IgD-negative memory B cell (primary cell): ENCODE data around the gene NADSYN1. TPM values are rescaled to one million over a fixed set of nuclear protein-coding genes. Genes with fewer than 3 reads are reported as not detected.
"Not testable (repeated sequence)": the region's sequence is repeated elsewhere in the genome, so short reads cannot be mapped to it uniquely, and the experiment has no call there.

Source experiments
- H3K27ac Mint-ChIP-seq, 3 donors: one replicate each; pipeline ENCODE4 v1.8.0; 2020 to 2022; ENCODE audit warnings: mild to moderate bottlenecking in 3 of 3, mixed read lengths in 3 of 3, moderate library complexity in 1 of 3
- H3K27me3 Mint-ChIP-seq: one replicate; pipeline ENCODE4 v1.8.0; 2021; ENCODE audit warnings: mixed read lengths
- H3K36me3 Mint-ChIP-seq: one replicate; pipeline ENCODE4 v1.8.0; 2020; ENCODE audit warnings: mild to moderate bottlenecking, mixed read lengths
- H3K4me1 Mint-ChIP-seq, 3 donors: one replicate each; pipeline ENCODE4 v1.8.0; 2020 to 2022; ENCODE audit warnings: mixed read lengths in 3 of 3, mild to moderate bottlenecking in 1 of 3
- H3K4me3 Mint-ChIP-seq, 4 donors: one replicate each; pipeline ENCODE4 v1.8.0; 2020 to 2022; ENCODE audit warnings: mild to moderate bottlenecking in 4 of 4, mixed read lengths in 4 of 4, moderate library complexity in 3 of 4
- H3K9me3 Mint-ChIP-seq, 3 donors: one replicate each; pipeline ENCODE4 v1.8.0; 2020 to 2021; ENCODE audit warnings: mixed read lengths in 3 of 3, mild to moderate bottlenecking in 1 of 3
- polyA plus RNA-seq: library from polyadenylated mRNA; unstranded; fragments of 300-500 nt; fragmentation: Illumina TruSeq; gene quantifications from one replicate; pipeline ENCODE4 v1.2.3, GENCODE V29; 2021

The NADSYN1 gene
- polyA plus RNA-seq, 1 donor from 2014 or later = 39.5 TPM

GRCh38 chr11:71525188-71525937 is 72.4 kb downstream of the NADSYN1 start:
- H3K4me1 Mint-ChIP-seq = peaks cover 0 to 1% (median 0%) of the 10 kb centered on the region in 3 donors
- H3K9me3 Mint-ChIP-seq = peaks cover 0 to 6% (median 0%) of the 10 kb centered on the region in 3 donors
- H3K4me3 Mint-ChIP-seq = no peak overlapping the region
- no peak overlapping the region for H3K27ac Mint-ChIP-seq
- H3K27me3 Mint-ChIP-seq = peaks cover 9% of the 10 kb centered on the region
- no peaks in the 10 kb centered on the region for H3K36me3 Mint-ChIP-seq

- Mint-ChIP-seq H3K36me3 (no peaks in the 10 kb centered on the region), H3K27ac (no peak overlapping the region), H3K4me3 (no peak overlapping the region), H3K27me3 (peaks cover 9% of the 10 kb centered on the region), H3K9me3 (peaks cover 0 to 6% (median 0%) of the 10 kb centered on the region in 3 donors), H3K4me1 (peaks cover 0 to 5% (median 0%) of the 10 kb centered on the region in 3 donors)
These were observed 73.0 kb downstream of the NADSYN1 start for GRCh38 chr11:71525938-71526495.

- not testable (repeated sequence) for H3K4me1 Mint-ChIP-seq, H3K36me3 Mint-ChIP-seq, H3K27me3 Mint-ChIP-seq, H3K9me3 Mint-ChIP-seq, H3K27ac Mint-ChIP-seq, H3K4me3 Mint-ChIP-seq
These were observed 74.0 kb downstream of the NADSYN1 start, which contains the start of gene KRTAP5-7 for GRCh38 chr11:71526796-71527575. Gene KRTAP5-7 (plus strand): TSS chr11:71527267. CDS start chr11:71527301, 34 bp downstream.

DNA sequence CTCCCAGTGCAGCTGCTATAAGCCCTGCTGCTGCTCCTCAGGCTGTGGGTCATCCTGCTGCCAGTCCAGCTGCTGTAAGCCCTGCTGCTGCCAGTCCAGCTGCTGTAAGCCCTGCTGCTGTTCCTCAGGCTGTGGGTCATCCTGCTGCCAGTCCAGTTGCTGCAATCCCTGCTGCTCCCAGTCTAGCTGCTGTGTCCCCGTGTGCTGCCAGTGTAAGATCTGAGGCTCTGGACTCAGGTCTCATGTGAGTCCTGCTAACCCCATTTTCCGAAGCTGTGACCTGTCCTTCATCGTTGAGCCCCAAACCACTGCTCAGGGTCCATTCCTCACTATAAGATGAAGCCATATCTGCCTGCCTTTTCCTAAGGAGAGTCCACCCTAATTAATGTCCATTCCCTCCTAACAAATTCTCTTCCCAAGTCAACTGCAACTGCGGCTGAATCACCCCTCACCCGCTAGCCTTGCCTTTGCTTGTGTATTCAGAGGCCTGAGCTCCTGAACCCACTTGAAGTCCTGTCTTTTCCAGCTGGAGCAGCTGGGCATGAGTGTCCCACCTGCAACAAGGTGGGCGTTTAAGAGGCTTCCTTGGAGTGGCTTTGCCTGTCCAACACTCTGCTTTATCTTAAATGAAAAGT is 74.7 kb downstream of the NADSYN1 start:
- peaks cover 0 to 5% (median 0%) of the 10 kb centered on the region in 3 donors for H3K4me1 Mint-ChIP-seq
- no peak overlapping the region for H3K27ac Mint-ChIP-seq
- H3K4me3 Mint-ChIP-seq = no peak overlapping the region
- peaks cover 0 to 1% (median 0%) of the 10 kb centered on the region in 3 donors for H3K9me3 Mint-ChIP-seq
- H3K27me3 Mint-ChIP-seq = peaks cover 9% of the 10 kb centered on the region
- no peaks in the 10 kb centered on the region for H3K36me3 Mint-ChIP-seq

- H3K4me1 Mint-ChIP-seq = peaks cover 0 to 5% (median 0%) of the 10 kb centered on the region in 3 donors
- no peaks in the 10 kb centered on the region for H3K9me3 Mint-ChIP-seq
- no peak overlapping the region for H3K4me3 Mint-ChIP-seq
- H3K27me3 Mint-ChIP-seq = peaks cover 9% of the 10 kb centered on the region
- H3K27ac Mint-ChIP-seq = no peak overlapping the region
- H3K36me3 Mint-ChIP-seq = peaks cover 3% of the 10 kb centered on the region
These were observed 77.6 kb downstream of the NADSYN1 start for GRCh38 chr11:71530602-71531001.

DNA sequence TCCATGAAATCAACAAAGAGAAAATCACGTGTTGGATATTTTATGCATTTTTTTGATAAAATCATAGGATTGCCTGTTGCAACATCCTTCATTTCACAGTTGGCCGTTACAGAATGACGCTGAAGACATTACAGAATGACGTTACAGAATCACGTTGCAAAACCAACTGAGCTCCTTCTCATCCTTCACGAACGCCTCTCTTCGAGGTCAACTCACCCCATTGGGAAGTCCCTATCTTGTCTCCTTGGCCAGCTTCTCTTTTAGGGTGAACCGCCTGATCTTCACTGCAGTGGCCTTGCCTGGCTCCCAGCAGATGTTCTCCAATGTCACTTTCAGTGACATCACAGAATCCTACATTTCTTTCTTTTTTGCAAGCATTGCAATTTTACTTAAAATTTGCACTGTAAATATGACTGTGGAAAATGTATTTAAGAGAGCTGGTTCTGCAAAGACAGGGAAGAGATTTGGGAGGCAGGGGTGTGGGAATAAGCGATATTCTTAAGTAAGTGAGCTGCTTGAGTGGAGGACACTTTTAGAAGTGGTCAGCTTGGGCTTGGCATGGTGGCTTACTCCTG is 79.1 kb downstream of the NADSYN1 start:
- Mint-ChIP-seq H3K4me1 (peaks cover 0 to 4% (median 0%) of the 10 kb centered on the region in 3 donors), H3K27me3 (no peaks in the 10 kb centered on the region), H3K4me3 (no peak overlapping the region), H3K9me3 (no peaks in the 10 kb centered on the region), H3K36me3 (peaks cover 5% of the 10 kb centered on the region), H3K27ac (no peak overlapping the region)

GRCh38 chr11:71534711-71535608 is 82.0 kb downstream of the NADSYN1 start:
- not testable (repeated sequence) for H3K36me3 Mint-ChIP-seq

DNA sequence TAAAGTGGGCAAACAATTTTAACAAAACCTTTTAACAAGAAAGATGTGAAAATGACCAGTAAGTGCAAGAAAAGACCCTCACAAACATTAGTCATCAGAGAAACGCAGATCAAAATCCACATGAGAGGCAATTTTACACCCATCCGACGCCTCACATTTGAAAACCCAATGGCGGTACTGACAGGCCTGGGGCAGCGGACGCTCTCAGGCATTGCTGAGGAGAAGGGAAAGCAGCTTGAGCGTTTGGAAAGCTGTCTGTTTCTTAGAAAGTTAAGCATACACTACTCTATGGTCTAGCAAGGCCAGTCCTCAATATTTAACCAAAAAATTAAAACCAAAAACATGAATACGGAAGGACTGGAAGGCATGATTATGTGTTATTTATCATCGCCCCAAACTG is 82.8 kb downstream of the NADSYN1 start:
- no peak overlapping the region for H3K4me3 Mint-ChIP-seq
- H3K4me1 Mint-ChIP-seq = peaks cover 0 to 1% (median 0%) of the 10 kb centered on the region in 3 donors
- no peak overlapping the region for H3K27ac Mint-ChIP-seq
- peaks cover 10% of the 10 kb centered on the region for H3K27me3 Mint-ChIP-seq
- H3K9me3 Mint-ChIP-seq = peaks cover 0 to 3% (median 2%) of the 10 kb centered on the region in 3 donors
- H3K36me3 Mint-ChIP-seq = peaks cover 5% of the 10 kb centered on the region

More at GRCh38 chr11:71534711-71535608, 82.0 kb downstream of the NADSYN1 start:
- H3K4me1 Mint-ChIP-seq, H3K27ac Mint-ChIP-seq, H3K9me3 Mint-ChIP-seq, H3K4me3 Mint-ChIP-seq: not testable (repeated sequence)
- H3K27me3 Mint-ChIP-seq = peaks cover 10% of the 10 kb centered on the region

GRCh38 chr11:71537537-71537936 is 84.5 kb downstream of the NADSYN1 start:
- Mint-ChIP-seq H3K9me3 (peaks cover 0 to 7% (median 5%) of the 10 kb centered on the region in 3 donors), H3K27ac (no peak overlapping the region), H3K4me1 (peaks cover 0 to 3% (median 0%) of the 10 kb centered on the region in 3 donors), H3K36me3 (peaks cover 7% of the 10 kb centered on the region), H3K4me3 (no peak overlapping the region), H3K27me3 (peaks cover 18% of the 10 kb centered on the region)

- H3K27ac Mint-ChIP-seq = peak within 1 kb of the TSS in 1 of 3 donors; percentile 13
- not testable (repeated sequence) for H3K9me3 Mint-ChIP-seq, H3K36me3 Mint-ChIP-seq
These were observed 85.1 kb downstream of the NADSYN1 start, which contains the start of gene KRTAP5-8 for GRCh38 chr11:71537977-71538665. Gene KRTAP5-8 (plus strand): TSS chr11:71538025. CDS start chr11:71538056, 31 bp downstream.

DNA sequence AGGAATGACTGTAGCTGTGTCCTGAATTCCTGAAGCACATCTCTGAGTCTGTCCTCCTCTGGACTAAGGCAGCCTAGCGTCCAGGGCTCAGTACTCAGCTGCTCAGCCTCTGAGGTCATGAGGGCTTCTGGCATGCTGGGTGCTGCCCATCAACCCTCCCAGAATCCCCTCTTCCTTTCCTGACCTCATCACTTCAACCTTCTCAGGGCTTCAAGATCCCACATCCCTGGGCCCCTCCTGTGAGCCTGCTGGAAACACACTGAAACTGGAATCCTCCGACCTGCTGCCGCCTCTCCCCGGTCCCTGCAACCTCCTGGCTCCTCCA is 85.6 kb downstream of the NADSYN1 start:
- H3K9me3 Mint-ChIP-seq = peaks cover 0 to 9% (median 5%) of the 10 kb centered on the region in 3 donors
- H3K27ac Mint-ChIP-seq = peak overlapping the region in 1 of 3 donors; percentile 13
- peaks cover 7% of the 10 kb centered on the region for H3K36me3 Mint-ChIP-seq
- H3K4me1 Mint-ChIP-seq = peaks cover 5 to 11% (median 7%) of the 10 kb centered on the region in 3 donors
- peaks cover 23% of the 10 kb centered on the region for H3K27me3 Mint-ChIP-seq
- H3K4me3 Mint-ChIP-seq = no peak overlapping the region

More at GRCh38 chr11:71537977-71538665, 85.1 kb downstream of the NADSYN1 start, which contains the start of gene KRTAP5-8:
- H3K4me1 Mint-ChIP-seq, H3K4me3 Mint-ChIP-seq: not testable (repeated sequence)
- peaks cover 20% of the 10 kb centered on the region for H3K27me3 Mint-ChIP-seq

GRCh38 chr11:71539017-71539416 is 86.0 kb downstream of the NADSYN1 start:
- H3K4me3 Mint-ChIP-seq = no peak overlapping the region
- peaks cover 0 to 9% (median 5%) of the 10 kb centered on the region in 3 donors for H3K9me3 Mint-ChIP-seq
- peaks cover 24% of the 10 kb centered on the region for H3K27me3 Mint-ChIP-seq
- peaks cover 9 to 12% (median 11%) of the 10 kb centered on the region in 3 donors for H3K4me1 Mint-ChIP-seq
- peak overlapping the region in 1 of 3 donors; percentile 13 for H3K27ac Mint-ChIP-seq
- peaks cover 7% of the 10 kb centered on the region for H3K36me3 Mint-ChIP-seq

GRCh38 chr11:71539971-71540370 is 87.0 kb downstream of the NADSYN1 start:
- not testable (repeated sequence) for H3K4me3 Mint-ChIP-seq, H3K9me3 Mint-ChIP-seq, H3K36me3 Mint-ChIP-seq, H3K27ac Mint-ChIP-seq
- Mint-ChIP-seq H3K27me3 (peaks cover 24% of the 10 kb centered on the region), H3K4me1 (peaks cover 12 to 15% (median 15%) of the 10 kb centered on the region in 3 donors)
